ENCODE measurements around the gene GRIPAP1. TPM values are rescaled to one million over a fixed set of nuclear protein-coding genes. Genes with fewer than 3 reads are reported as not detected.

GRIPAP1 gene
- polyA plus RNA-seq, 4 donors, result 40.3 to 72.8 (median 55.5) TPM

GRCh38 chrX:48966796-48967579 lies 35.1 kb downstream of the GRIPAP1 start:
- no peak for DNase-seq (ENCODE audit: low read depth in 4 of 4, low spot score in 3 of 4)

DNA sequence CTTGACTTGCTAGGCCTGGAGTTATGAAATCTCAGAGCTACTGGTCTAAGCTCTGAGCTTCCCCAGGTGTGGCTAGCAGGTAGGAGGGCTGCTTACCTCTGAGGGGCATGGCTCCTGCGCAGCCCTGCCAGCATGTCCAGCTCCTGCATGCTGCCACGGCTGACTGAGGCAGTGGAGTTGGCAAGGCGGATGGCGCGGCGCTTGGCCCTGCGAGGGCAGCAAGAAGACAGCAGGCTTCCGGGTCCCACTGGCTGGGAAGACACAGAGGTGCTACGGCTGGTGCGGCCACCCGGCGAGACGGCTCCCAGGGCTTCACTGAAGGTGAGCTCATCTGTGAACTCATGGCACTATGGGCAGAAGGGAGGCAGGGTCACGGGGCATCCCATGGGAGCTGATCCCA lies 36.1 kb downstream of the GRIPAP1 start:
- DNase-seq (ENCODE audit: low read depth in 4 of 4, low spot score in 3 of 4), result no peak

GRCh38 chrX:48961585-48962091 lies 40.4 kb downstream of the GRIPAP1 start:
- DNase-seq (ENCODE audit: low read depth in 4 of 4, low spot score in 3 of 4), result no peak

- no peak for DNase-seq (ENCODE audit: low read depth in 4 of 4, low spot score in 3 of 4)
Measured at GRCh38 chrX:48960291-48960690, 41.8 kb downstream of the GRIPAP1 start.

- no peak for DNase-seq (ENCODE audit: low read depth in 4 of 4, low spot score in 3 of 4)
Measured at GRCh38 chrX:48958635-48959094, 43.4 kb downstream of the GRIPAP1 start.

DNA sequence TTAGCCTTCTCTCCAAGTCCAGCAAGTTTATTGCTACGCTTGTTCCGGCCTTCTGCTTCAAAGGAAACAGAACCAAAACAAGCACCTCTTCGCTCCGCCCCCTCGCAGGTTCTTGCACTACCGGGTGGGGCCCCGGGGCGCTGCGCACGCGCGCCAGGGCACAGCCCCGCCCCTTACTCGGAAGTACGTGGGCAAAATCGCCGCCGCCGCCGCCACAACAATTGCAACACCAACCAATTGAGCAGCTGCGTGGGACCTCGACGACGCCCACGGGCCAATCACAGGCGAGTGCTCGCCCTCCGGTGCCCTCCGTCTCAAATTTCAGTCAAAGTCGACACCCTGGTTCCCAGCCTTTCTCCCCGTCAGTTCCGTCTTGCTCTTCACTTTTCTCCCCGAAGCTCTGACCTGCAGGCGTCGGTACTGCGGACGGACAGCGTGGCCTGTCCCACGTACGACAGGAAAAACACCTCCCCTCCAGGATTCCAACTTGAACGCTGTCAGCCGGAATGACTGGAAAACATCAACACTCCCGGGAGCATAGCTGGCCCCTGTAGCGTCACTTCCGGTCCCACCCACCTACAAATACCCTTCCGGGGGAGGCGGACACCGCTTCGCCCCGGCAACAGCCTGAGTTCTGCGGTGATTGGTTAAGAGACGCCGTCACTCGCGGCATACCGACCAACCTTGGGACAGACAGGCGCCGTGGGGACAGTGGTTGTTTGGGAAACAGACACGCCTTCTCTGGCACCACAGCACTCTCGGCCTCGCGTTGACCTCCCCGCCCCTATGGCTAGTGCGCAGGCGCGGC lies 44.0 kb downstream of the GRIPAP1 start:
- DNase-seq (ENCODE audit: low read depth in 4 of 4, low spot score in 3 of 4), result peak; percentile 87 to 93 (median 92)

- DNase-seq (ENCODE audit: low read depth in 4 of 4, low spot score in 3 of 4), result no peak
Measured at GRCh38 chrX:48957477-48957826, 44.6 kb downstream of the GRIPAP1 start, which contains the start of gene OTUD5. OTUD5 (minus strand) TSS chrX:48957607; CDS start chrX:48957570, 37 bp downstream.

DNA sequence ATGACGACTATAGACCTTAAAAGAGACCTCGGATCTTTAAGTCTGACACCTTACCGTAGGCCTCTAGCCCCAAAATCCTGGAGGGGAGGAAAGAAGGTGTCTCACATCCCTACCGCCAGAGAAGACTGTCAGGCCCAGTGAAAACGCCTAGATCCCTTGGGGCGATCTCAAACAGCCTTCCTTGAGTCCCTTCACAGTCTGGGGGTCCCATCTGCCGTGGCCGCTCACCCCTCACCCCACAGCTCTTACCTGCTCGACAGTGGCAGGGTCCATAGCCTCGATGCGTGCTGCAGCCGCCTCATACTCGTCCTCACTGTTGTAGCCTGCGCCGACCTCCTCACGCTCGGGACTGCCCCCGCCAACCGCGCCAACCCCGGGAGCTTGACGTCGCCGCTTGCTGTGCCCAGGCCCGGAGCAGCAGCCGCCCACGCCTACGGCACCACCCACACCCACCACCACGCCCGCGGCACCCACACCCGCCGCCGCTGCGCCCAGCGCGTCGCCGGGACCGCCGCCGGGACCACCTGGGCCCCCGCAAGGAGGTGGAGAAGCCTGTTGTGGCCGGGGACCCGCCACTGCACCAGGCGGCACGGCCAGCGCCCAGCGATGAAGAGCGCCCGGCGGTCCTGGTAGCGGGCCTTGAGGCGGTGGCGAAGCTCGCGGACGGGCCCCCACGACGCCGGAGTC lies 45.2 kb downstream of the GRIPAP1 start:
- no peak for DNase-seq (ENCODE audit: low read depth in 4 of 4, low spot score in 3 of 4)

DNA sequence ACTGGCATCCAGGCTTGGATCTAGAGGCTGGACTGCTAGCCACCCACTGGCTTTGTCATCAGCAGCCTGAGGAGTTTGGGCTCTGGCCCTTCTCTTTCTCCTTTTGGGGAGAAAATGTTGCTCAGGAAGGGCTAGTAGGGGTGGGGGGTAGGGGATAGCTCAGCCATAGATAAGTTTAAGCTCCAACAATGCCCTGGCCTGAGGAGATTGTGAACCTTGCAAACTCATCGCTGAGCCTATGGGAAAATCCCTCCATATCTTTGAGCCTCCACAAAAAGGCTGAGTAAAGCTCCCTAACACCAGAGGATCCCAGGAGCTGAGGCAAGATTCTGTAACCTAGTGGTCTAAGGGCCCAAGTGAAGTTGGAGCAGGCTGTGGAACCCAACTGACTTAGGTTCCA lies 53.5 kb downstream of the GRIPAP1 start:
- no peak for DNase-seq (ENCODE audit: low read depth in 4 of 4, low spot score in 3 of 4)

- no peak for DNase-seq (ENCODE audit: low read depth in 4 of 4, low spot score in 3 of 4)
Measured at GRCh38 chrX:48945517-48946348, 56.3 kb downstream of the GRIPAP1 start.

GRCh38 chrX:48942895-48943294 lies 59.2 kb downstream of the GRIPAP1 start:
- DNase-seq (ENCODE audit: low read depth in 4 of 4, low spot score in 3 of 4), result no peak

DNA sequence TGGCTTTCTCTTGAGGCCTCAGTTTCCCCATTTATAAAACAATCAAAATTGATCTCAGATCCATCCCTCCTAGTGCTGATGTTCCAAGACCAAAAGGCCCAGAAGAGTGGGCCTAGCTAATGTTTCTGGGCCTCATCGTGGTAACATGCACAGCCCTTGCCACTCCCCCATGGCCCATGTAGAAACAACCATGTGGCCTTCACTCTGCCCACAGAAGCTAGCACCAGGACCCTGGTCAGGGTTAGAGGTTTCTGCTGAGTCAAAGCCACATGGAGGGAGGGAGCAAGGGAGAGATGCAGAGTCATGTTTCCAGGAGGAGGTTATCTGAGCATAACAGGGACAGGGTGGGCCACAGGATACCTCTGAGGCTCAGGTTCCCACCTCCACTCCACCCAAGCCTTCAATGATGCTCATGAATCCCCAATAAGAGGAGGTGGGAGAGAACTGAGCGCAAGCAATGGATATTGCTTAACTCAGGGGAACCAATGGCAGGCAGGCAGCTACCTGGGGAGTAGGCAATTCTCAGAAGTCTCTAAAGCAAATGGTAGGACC lies 61.6 kb downstream of the GRIPAP1 start:
- no peak for DNase-seq (ENCODE audit: low read depth in 4 of 4, low spot score in 3 of 4)

GRCh38 chrX:48939524-48940228 lies 62.4 kb downstream of the GRIPAP1 start:
- no peak for DNase-seq (ENCODE audit: low read depth in 4 of 4, low spot score in 3 of 4)

- no peak for DNase-seq (ENCODE audit: low read depth in 4 of 4, low spot score in 3 of 4)
Measured at GRCh38 chrX:48938721-48939425, 63.2 kb downstream of the GRIPAP1 start.

DNA sequence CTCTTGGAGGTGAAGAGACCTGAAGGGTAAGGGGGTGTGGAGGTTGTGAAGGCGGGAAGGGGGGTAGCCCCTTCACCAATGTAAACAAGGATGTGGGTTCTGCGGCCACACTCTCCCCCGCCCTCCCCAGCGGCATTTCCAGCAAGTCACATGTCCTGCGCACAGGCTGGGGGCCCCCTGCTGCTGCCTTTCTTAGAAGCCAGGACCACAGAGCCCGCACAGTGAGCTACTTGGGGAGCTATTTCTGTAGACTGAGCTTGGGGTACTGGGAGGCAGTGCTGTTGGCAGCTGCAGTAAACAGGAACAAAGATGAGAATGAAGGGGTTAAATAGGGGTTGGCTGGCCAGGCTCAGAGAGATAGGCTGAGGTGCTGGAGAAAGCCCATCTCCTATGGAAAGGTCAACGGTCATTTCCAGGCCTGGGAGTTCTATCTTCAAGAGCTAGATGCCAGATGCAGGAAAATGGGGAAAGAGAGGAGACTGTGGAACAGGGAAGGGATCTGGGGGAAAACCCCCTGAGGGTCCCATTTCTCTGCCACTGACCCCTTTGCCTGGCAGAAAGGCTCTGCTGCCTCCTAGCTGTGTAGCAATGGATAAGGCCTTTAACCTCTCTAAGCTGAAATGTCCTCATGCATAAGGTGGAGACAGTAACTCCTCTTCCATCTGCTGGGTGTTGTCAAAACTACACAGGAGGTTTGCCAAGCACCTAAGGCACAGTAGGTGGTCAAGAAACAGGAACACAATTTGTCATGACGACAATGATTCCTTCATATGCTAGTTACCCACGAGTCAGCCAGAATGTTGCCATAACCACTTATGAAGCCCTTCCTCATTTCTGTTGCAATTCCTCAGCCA lies 64.8 kb downstream of the GRIPAP1 start:
- DNase-seq (ENCODE audit: low read depth in 4 of 4, low spot score in 3 of 4), result no peak

GRCh38 chrX:48936429-48937053 lies 65.5 kb downstream of the GRIPAP1 start:
- DNase-seq (ENCODE audit: low read depth in 4 of 4, low spot score in 3 of 4), result no peak

DNA sequence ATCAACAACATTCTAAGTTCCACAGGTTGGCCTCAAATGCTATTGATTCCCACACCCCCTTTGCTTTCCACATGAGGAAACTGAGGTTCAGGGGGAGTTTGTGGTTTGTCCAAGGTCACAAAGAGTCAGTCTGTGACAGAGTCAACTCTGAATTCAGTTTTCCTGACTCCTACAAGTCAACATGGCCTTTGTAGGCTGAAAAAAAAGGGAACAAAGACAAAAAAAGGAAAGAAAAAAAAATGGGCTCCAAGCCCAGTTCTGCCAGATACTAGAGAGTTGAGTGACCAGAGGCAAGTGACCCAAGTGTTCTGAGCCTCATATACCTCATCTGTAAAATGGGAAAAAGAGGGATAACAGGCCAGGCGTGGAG lies 66.8 kb downstream of the GRIPAP1 start:
- DNase-seq (ENCODE audit: low read depth in 4 of 4, low spot score in 3 of 4), result no peak

All from left renal pelvis (tissue), 4 donors.